ENCODE data around the gene ABLIM2. TPM values are rescaled to one million over a fixed set of nuclear protein-coding genes. Genes with fewer than 3 reads are reported as not detected.

Gene ABLIM2
- total and polyA plus RNA-seq, 2 of the 13 experiments (the other 11 are each of a cell fraction or from before 2014, with no cell fraction given), result 0.20 to 0.37 TPM

DNA sequence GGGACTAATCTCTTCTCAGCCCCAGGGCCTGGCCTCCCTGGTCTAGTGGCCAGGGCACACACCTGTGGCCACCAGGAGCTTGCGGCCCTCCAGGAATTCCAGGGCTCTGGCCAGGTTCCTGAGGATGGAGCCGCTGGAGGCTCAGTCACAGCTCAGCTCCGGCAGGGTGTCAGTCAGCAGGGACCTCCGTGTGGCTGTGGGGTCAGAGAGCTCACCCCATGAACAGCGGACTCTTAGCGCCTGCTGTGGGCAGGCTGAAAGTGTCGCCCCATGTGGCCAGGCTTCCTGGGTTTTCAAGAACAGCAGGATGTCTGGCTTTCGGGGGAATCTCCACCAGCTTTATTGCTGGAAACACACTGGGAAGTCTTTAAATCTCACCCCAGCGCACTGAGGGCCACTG is 21.2 kb upstream of the ABLIM2 start:
- no peak overlapping the region for H3K4me3 ChIP-seq (replicated peaks in 1 of 3; ENCODE audit: insufficient read depth in 1 of 3, low read depth in 2 of 3, low read length in 3 of 3)
- 0% methylated on average over 1 of the region's 9 CpGs for WGBS (ENCODE audit: low lambda C conversion rate)
- H3K27me3 ChIP-seq (ENCODE audit: control insufficient read depth in 1 of 2, insufficient read depth in 2 of 2, low read length in 2 of 2), result peaks cover 7 to 24% of the 10 kb centered on the region in 2 experiments; a peak in 3 of 5 replicates
- H4K20me1 ChIP-seq (ENCODE audit: insufficient read depth, low read length), result no peaks in the 10 kb centered on the region
- no TSS peak for BruUV-seq (replicated peaks)
- H3K4me2 ChIP-seq (ENCODE audit: low read depth, low read length), result no peak overlapping the region
- no peak for DNase-seq (ENCODE audit: low spot score)
- H3K4me1 ChIP-seq (ENCODE audit: insufficient read depth, low read length), result peaks cover 41% of the 10 kb centered on the region
- ATAC-seq, result peak; percentile 11
- FAIRE-seq, result no peak
- intact Hi-C loops (cut with micrococcal nuclease; ENCODE audit: unreplicated experiment) (no loop called here), in situ Hi-C loops (cut with HindIII; ENCODE audit: extremely low pct_ligation_motif_present, low pct_unique_long_range_greater_than_20kb) (no loop called here)
- H3K9ac ChIP-seq (ENCODE audit: insufficient read depth, low read depth, low read length), result no peak overlapping the region
- no peaks in the 10 kb centered on the region for H3K79me2 ChIP-seq (ENCODE audit: insufficient read depth, low read length)
- H2AFZ ChIP-seq (ENCODE audit: low read length), result no peak overlapping the region
- H3K27ac ChIP-seq (ENCODE audit: extremely low read length, insufficient read depth, low read length), result no peak overlapping the region
- no peaks in the 10 kb centered on the region for H3K36me3 ChIP-seq (replicated peaks in 1 of 2; ENCODE audit: control insufficient read depth in 1 of 2, insufficient read depth in 2 of 2, low read length in 2 of 2)
- ChIA-PET POLR2A (interaction anchor here (1.2 to 1.6 kb wide), 2 partner anchors 14 to 19 kb away, joined by 3 to 4 read pairs; partner anchors contain the start of gene SH3TC1), CTCF (ENCODE audit: low intra/inter-chr PET ratio, low total read pairs) (no interaction called here)
- H3K9me3 ChIP-seq (ENCODE audit: low read length), result no peaks in the 10 kb centered on the region
- TF ChIP-seq, protein P1, sequence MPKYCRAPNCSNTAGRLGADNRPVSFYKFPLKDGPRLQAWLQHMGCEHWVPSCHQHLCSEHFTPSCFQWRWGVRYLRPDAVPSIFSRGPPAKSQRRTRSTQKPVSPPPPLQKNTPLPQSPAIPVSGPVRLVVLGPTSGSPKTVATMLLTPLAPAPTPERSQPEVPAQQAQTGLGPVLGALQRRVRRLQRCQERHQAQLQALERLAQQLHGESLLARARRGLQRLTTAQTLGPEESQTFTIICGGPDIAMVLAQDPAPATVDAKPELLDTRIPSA (CRISPR knock-in tag; IDR thresholded peaks at IDR 0.05; ENCODE audit: borderline replicate concordance), result no peak
- TF ChIP-seq AGO2 (optimal IDR thresholded peaks at IDR 0.05; ENCODE audit: low read depth, low read length) (no peak), KDM5B (CRISPR knock-in tag; IDR thresholded peaks at IDR 0.05; ENCODE audit: borderline replicate concordance) (no peak), RBM39 (IDR thresholded peaks at IDR 0.05; ENCODE audit: low read depth, low read length, poor library complexity, severe bottlenecking) (no peak), ZNF775 (CRISPR knock-in tag; IDR thresholded peaks at IDR 0.05; ENCODE audit: borderline replicate concordance) (no peak)

DNA sequence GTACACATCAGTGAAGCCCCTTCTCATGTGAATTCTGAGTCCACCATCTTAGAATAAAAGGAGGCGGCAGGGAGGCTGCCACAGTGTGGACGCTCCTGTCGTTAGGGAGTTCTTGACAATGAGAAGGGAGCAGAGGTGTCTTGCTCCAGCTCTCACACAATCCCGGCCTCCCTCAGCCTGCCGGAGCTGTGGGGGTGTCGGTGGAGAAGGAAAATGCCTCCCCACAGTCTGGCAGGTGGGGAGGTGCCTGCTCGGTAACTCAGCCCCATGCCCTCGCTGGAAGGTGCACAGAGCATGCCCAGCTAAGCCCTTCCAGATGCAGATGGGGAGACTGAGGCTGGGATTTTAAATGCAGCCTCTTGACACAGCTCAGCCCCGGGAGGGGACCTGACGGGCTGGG is 20.5 kb upstream of the ABLIM2 start:
- ATAC-seq, result no peak
- intact Hi-C loops (cut with micrococcal nuclease; ENCODE audit: unreplicated experiment) (no loop called here), in situ Hi-C loops (cut with HindIII; ENCODE audit: extremely low pct_ligation_motif_present, low pct_unique_long_range_greater_than_20kb) (no loop called here)
- H3K9me3 ChIP-seq (ENCODE audit: low read length), result no peaks in the 10 kb centered on the region
- H3K4me1 ChIP-seq (ENCODE audit: insufficient read depth, low read length), result peaks cover 41% of the 10 kb centered on the region
- 22% methylated on average over 6 of the region's 10 CpGs for WGBS (ENCODE audit: low lambda C conversion rate)
- TF ChIP-seq ZMYM4 (CRISPR knock-in tag; IDR thresholded peaks at IDR 0.05) (no peak), RELA (CRISPR knock-in tag; IDR thresholded peaks at IDR 0.05) (no peak), SMC3 (IDR thresholded peaks at IDR 0.05; ENCODE audit: low read length) (no peak), ZFP37 (CRISPR knock-in tag; IDR thresholded peaks at IDR 0.05; ENCODE audit: borderline replicate concordance) (no peak), ZNF432 (CRISPR knock-in tag; IDR thresholded peaks at IDR 0.05; ENCODE audit: borderline replicate concordance) (no peak)
- no peak for FAIRE-seq
- POLR2A ChIA-PET, result interaction anchor here (1.6 kb wide), 1 partner anchor 15 kb away, joined by 3 read pairs; no protein-coding TSS in a partner anchor
- H3K79me2 ChIP-seq (ENCODE audit: insufficient read depth, low read length), result no peaks in the 10 kb centered on the region
- no peak overlapping the region for H3K4me3 ChIP-seq (replicated peaks in 1 of 3; ENCODE audit: insufficient read depth in 1 of 3, low read depth in 2 of 3, low read length in 3 of 3)
- H2AFZ ChIP-seq (ENCODE audit: low read length), result no peak overlapping the region
- no TSS peak for BruUV-seq (replicated peaks)
- H3K9ac ChIP-seq (ENCODE audit: insufficient read depth, low read depth, low read length), result no peak overlapping the region
- H3K4me2 ChIP-seq (ENCODE audit: low read depth, low read length), result no peak overlapping the region
- DNase-seq (ENCODE audit: low spot score), result no peak
- H4K20me1 ChIP-seq (ENCODE audit: insufficient read depth, low read length), result no peaks in the 10 kb centered on the region
- CTCF ChIA-PET (ENCODE audit: low intra/inter-chr PET ratio, low total read pairs), result no interaction called here
- H3K36me3 ChIP-seq (replicated peaks in 1 of 2; ENCODE audit: control insufficient read depth in 1 of 2, insufficient read depth in 2 of 2, low read length in 2 of 2), result no peaks in the 10 kb centered on the region
- H3K27me3 ChIP-seq (ENCODE audit: control insufficient read depth in 1 of 2, insufficient read depth in 2 of 2, low read length in 2 of 2), result peaks cover 7 to 24% of the 10 kb centered on the region in 2 experiments; a peak in 3 of 5 replicates
- no peak overlapping the region for H3K27ac ChIP-seq (ENCODE audit: extremely low read length, insufficient read depth, low read length)

Data from HepG2 (cell line).